ENCODE data around the gene DPPA2. TPM values are rescaled to one million over a fixed set of nuclear protein-coding genes. Genes with fewer than 3 reads are reported as not detected.
"Not testable (repeated sequence)": the region's sequence is repeated elsewhere in the genome, so short reads cannot be mapped to it uniquely, and the experiment has no call there.

Gene DPPA2
- polyA plus RNA-seq (ENCODE audit: insufficient read length in 4 of 4) = 1 to 10 TPM in 2 of 4 donors, under 1 TPM in 2; 0.19 to 1.6 (median 1.1) TPM

DNA sequence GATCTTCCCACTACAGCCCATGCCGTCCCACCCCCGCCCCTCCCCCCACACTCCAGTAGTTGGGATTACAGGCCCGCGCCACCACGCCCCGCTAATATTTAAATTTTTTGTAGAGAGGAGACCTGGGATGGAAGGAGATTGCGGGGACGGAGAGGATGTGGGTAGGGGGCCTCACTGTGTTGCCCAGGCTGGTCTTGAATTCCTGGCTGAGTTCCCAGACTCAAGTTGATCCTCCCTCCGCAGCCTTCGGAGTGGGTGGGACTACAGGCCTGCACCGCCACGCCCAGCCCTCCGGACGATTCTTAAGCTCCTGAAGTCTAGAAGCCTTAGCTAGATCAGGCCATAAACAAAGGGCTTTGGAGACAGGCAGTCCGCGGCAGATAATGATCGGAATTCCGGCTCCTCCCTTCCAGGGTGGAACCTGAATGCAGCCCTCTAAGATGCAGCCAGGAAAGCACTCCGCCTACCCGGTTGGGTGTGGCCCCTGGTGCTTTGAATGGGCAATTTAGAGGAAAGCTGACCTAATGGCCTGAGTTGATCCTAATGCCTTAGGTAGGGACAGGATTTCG, at the start of gene DPPA2:
Gene DPPA2 (minus strand): TSS at position 356 of the 569 bp plus-strand sequence. CDS start 1,975 bp downstream, outside the sequence.
- DNase-seq (ENCODE audit: low read depth in 4 of 4, low spot score in 3 of 4) = no peak

DNA sequence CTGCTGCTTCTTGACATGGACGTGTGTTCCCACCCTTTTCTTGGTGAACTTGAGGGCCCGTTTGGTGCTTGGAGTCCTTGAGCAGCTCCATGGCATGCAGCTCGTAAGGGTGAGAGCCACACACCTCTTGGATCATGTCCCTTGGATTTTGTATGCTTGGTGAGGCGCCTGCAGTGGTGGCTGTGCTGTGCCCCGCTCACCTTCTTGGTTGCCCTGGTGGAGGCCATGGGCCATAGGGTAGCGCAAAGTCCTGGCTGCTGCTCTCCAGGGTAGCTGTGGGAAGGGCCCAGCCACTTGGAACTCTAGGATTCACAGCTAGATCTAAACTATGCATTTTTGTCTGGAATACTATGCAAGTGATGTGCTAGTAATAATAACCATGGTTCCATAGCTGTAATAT, 47.8 kb upstream of the DPPA2 start:
- no peak for DNase-seq (ENCODE audit: low read depth in 4 of 4, low spot score in 3 of 4)

DNA sequence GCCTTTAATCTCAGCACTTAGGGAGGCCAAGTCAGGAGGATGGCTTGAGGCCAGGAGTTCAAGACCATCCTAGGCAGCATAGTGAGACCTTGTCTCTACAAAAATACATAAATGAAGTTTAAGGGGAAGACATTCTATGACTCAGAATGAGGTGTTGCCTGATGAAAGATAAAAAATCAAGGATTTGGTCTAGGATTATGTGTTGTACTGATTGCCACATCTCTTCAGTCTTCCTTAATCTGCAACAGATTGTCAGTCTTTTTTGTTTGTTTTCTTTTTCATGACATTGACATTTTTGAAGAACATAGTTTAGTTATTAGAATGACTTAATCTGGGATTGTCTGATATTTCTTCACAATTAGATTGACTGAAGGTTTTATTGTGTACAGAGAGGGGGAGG, 47.3 kb upstream of the DPPA2 start:
- DNase-seq (ENCODE audit: low read depth in 4 of 4, low spot score in 3 of 4) = no peak

DNA sequence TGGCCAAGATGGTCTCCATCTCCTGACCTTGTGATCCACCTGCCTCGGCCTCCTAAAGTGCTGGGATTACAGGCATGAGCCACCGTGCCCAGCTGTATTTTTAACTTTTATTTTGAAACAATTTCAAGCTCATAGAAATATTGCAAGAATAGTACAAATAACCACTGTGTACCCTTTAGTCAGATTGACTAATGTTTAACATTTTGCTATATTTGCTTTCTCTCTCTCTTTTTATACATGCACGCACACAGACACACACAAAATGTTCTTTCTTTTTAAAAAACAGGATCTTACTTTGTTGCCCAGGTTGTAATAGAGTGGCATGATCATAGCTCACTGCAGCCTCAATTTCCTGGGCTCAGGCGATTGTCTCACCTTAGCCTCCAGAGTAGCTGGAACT, 46.5 kb upstream of the DPPA2 start:
- no peak for DNase-seq (ENCODE audit: low read depth in 4 of 4, low spot score in 3 of 4)

- not testable (repeated sequence) for DNase-seq (ENCODE audit: low read depth in 4 of 4, low spot score in 3 of 4)
Measured at GRCh38 chr3:109358809-109359208, 42.5 kb upstream of the DPPA2 start.

GRCh38 chr3:109356442-109357155, 40.3 kb upstream of the DPPA2 start:
- no peak for DNase-seq (ENCODE audit: low read depth in 4 of 4, low spot score in 3 of 4)

GRCh38 chr3:109355625-109356441, 39.5 kb upstream of the DPPA2 start:
- DNase-seq (ENCODE audit: low read depth in 4 of 4, low spot score in 3 of 4) = no peak

DNA sequence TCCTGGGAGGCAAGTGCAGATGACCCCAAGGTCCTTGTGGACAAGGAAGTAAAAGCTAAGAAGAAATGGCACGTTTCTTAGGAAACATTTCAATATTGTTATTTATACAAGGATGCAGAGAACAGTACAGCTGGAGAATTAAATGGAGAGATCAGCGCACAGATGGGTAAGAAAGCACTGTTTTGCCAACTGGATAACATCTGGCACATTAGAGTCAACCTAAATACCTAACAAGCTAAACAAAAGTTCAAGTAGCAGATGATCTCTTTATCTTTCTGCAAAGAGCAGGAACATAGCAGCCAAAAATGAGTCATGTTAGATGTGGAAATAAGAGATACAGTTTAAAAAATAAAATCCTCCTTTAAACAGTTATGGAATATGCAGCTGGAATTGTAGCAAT, 36.7 kb upstream of the DPPA2 start:
- no peak for DNase-seq (ENCODE audit: low read depth in 4 of 4, low spot score in 3 of 4)

- DNase-seq (ENCODE audit: low read depth in 4 of 4, low spot score in 3 of 4) = no peak
Measured at GRCh38 chr3:109351231-109351630, 34.9 kb upstream of the DPPA2 start.

- no peak for DNase-seq (ENCODE audit: low read depth in 4 of 4, low spot score in 3 of 4)
Measured at GRCh38 chr3:109346770-109347295, 30.5 kb upstream of the DPPA2 start.

- no peak for DNase-seq (ENCODE audit: low read depth in 4 of 4, low spot score in 3 of 4)
Measured at GRCh38 chr3:109346099-109346498, 29.8 kb upstream of the DPPA2 start.

GRCh38 chr3:109339714-109340648, 23.7 kb upstream of the DPPA2 start:
- DNase-seq (ENCODE audit: low read depth in 4 of 4, low spot score in 3 of 4) = no peak

GRCh38 chr3:109339197-109339596, 22.9 kb upstream of the DPPA2 start:
- peak in 1 of 4 donors; percentile 44 for DNase-seq (ENCODE audit: low read depth in 4 of 4, low spot score in 3 of 4)

DNA sequence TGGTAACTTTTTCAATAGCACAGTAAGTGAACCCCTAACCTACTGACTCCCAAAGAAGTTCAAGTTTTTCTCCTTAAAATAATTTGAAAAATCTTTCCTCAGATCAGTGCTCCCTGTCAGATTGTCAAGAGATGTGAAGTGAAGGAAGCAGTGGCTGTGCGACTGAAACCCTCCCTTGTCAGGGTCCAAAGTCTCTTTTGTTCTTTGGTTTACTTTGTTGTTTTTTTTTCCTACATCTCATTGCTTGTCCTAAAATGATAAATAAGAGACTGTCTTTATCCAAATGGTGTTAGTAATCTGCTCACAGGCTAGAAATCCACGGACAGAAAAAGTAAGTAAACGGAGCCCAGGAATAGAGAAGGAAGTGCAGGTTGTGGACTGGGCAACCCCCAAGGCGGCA, 22.0 kb upstream of the DPPA2 start:
- DNase-seq (ENCODE audit: low read depth in 4 of 4, low spot score in 3 of 4) = no peak

DNA sequence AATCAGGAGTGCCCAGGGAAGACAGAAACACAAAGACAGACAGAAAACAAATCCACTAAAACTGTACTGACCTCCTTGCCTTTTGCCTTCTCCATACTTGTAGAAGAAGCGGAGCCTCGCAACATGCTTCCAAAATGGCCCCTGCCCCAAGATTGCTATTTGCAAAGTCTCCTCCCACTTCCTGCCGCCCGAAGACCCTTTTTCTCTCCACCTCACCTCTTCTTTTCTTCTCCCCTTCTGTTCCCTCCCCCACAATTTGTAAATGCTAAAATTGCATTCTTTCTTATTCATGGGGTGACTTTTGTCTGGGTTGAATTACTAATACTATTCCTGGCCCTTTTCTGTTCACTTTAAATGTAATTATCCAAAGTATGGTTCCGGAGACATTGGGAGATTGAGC, 21.1 kb upstream of the DPPA2 start, which contains the start of gene DPPA4:
Gene DPPA4 (minus strand): TSS at position 154 of the 400 bp plus-strand sequence. CDS start 29 bp downstream, at position 125.
- no peak for DNase-seq (ENCODE audit: low read depth in 4 of 4, low spot score in 3 of 4)

DNA sequence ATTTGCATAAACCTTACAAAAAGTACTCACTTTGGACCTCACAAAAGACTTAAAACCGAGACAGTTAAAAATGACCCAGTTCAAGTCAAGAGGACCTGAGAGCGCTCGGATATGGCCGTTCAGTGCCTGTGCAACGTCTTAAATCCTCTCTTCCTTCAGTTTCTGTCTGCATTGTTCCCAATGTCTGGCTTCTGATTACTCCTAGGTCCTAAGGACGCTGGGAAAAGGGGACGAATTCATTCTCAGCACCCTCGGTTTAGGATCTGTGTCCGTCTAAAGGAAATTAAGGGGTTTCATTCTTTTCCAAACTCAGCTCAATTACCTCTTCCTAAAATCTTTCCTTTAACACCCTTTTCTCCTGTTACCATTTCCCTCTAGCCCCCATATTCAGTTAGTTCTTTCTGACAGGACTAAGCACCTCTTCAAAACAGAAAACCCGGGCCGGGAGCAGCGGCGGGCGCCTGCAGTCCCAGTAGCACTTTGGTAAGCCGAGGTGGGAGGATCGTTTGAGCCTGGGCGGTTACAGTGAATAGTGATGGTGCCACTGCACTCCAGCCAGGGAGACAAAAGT, 20.1 kb upstream of the DPPA2 start:
- DNase-seq (ENCODE audit: low read depth in 4 of 4, low spot score in 3 of 4) = no peak

DNA sequence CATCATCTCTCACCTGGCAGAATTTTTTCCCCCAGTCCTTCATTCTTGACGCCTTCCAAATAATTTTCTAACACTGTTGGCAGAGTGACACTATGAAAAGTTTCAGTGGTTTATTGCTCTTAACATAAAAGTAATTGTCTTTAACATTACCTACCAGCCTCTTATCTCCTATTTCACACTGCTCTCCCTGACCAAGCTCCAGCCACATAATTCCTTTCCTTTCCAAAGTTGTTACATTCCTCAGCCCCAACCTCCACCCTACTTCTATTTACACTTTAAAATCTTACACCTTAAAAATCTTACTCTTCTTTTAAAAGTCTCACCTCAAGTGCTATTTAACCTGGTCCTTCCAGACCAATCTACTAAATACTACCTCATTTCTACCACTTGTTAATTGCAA, 18.3 kb upstream of the DPPA2 start:
- no peak for DNase-seq (ENCODE audit: low read depth in 4 of 4, low spot score in 3 of 4)

DNA sequence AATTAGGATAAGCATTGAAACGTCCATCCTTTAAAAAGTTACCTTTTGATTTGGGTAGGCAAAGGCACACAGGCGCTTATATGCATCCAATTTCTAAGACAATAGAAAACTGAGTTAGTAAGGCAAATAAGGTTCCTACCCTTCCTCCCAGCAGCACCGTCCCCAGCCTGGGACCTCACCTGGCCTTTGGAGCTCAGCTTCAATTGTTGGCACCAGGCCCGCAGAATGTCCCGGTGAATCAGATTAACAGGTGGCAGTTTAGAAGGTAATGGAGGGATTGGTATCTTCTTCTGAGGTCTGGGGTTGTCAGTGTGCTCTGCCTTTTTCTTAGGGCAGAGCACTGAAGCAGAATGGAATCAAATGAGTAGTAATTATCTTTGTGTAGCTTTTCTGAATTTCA, 15.4 kb upstream of the DPPA2 start:
- no peak for DNase-seq (ENCODE audit: low read depth in 4 of 4, low spot score in 3 of 4)

DNA sequence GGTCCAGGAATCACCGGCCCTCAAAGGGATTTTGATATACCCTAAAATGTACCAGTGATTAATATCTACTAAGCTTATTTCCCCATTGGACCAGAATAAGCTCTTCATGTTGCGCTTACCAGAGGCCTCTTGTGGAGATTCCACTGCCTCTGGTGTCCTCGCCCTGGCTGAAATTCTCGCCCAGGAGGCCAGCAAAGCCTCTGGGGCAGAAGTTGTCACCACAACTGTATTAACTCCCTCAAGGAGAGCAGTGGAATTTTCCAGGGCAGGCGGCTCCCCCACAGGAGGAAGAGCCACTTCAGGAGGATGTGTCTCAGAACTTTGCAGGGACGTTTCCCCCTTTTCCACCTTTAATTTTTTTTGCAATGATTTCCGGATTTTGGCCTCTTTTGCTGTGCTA, 14.1 kb upstream of the DPPA2 start:
- DNase-seq (ENCODE audit: low read depth in 4 of 4, low spot score in 3 of 4) = no peak

- DNase-seq (ENCODE audit: low read depth in 4 of 4, low spot score in 3 of 4) = no peak
Measured at GRCh38 chr3:109328202-109328601, 11.9 kb upstream of the DPPA2 start.
